AG09319 (cell line): ENCODE data around the gene TMTC1.

Experiments
- DNase-seq: peaks from one replicate; pipeline ENCODE4 v3.0.0-alpha.2; 2010; ENCODE audit warnings: low read depth; ENCODE audit errors: extremely low read depth
- TF ChIP-seq, protein P1 (sequence below): IDR thresholded peaks from 2 replicates; pipeline ENCODE4 v1.5.1; 2011; ENCODE audit warnings: low read depth, mild to moderate bottlenecking, inconsistent platforms, low read length, moderate library complexity

The TMTC1 gene

DNA sequence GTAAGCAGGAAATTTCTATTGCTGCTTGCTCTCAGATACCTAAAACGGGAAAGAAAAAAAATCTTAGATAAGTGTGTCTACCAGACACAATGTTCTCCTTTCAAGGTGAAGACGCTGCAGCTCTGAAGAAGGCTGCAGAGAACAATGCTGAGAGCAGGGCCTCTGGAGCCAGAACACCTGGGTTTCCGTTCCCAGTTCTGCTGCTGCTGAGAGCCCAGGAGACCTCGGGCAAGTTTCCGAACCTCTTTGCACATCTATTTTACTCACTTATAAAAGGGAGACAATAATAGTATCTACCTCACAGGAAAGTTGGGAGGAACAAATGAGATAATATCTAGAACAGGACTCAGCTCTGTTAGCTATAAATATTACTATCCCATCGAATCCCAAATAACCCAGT is 122.9 kb downstream of the TMTC1 start:
- no peak for DNase-seq
- TF ChIP-seq, protein P1, sequence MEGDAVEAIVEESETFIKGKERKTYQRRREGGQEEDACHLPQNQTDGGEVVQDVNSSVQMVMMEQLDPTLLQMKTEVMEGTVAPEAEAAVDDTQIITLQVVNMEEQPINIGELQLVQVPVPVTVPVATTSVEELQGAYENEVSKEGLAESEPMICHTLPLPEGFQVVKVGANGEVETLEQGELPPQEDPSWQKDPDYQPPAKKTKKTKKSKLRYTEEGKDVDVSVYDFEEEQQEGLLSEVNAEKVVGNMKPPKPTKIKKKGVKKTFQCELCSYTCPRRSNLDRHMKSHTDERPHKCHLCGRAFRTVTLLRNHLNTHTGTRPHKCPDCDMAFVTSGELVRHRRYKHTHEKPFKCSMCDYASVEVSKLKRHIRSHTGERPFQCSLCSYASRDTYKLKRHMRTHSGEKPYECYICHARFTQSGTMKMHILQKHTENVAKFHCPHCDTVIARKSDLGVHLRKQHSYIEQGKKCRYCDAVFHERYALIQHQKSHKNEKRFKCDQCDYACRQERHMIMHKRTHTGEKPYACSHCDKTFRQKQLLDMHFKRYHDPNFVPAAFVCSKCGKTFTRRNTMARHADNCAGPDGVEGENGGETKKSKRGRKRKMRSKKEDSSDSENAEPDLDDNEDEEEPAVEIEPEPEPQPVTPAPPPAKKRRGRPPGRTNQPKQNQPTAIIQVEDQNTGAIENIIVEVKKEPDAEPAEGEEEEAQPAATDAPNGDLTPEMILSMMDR = no peak

- TF ChIP-seq, protein P1 = no peak
- no peak for DNase-seq
These were observed 126.8 kb downstream of the TMTC1 start for GRCh38 chr12:29656762-29657538.

- DNase-seq = no peak
- TF ChIP-seq, protein P1 = no peak
These were observed 127.9 kb downstream of the TMTC1 start for GRCh38 chr12:29655861-29656260.

GRCh38 chr12:29653286-29653685 is 130.5 kb downstream of the TMTC1 start:
- no peak for DNase-seq
- TF ChIP-seq, protein P1 = no peak

DNA sequence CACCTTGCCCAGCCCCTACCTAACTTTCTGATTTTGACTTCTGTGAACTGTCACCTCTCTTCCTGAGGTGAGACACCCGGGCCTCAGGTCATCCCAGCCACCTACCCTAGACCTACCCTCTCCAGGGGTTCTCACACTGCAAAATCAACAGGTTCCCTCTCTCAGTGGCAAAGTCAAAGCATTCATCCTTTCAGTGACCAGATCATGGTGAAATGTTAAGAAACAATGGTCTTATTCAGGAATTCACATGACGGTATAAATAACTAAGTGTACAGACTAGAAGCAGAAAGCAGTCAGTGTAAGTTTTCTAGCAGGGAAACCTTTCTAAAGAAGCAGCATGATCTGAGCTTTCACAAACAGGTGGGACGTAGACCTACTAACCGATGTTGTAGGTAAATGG is 133.4 kb downstream of the TMTC1 start:
- TF ChIP-seq, protein P1 = no peak
- DNase-seq = no peak

DNA sequence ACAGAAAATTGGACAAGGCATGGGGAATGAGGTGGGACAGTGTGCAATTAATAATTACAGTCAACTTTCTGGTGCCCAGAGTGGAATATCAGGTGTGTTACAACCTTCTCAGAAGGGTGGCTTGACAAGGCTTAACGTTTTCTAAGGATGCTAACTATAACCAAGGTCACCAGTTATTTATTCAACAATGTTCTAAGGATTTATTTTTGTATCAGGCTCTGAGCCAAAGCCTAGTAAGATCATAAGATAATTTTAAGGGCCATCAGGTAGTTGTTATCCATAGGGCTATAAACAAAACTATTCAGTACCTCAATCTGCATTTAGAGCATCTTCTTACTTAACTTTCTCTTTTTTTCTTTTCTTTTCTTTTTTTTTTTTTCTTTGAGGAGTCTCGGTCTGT is 134.0 kb downstream of the TMTC1 start:
- DNase-seq = no peak
- TF ChIP-seq, protein P1 = no peak

- DNase-seq = no peak
- TF ChIP-seq, protein P1 = no peak
These were observed 139.1 kb downstream of the TMTC1 start for GRCh38 chr12:29644536-29645162.
